Mucosa of stomach (tissue), 1 donor: Measurements from ENCODE around the gene PEF1.

ENCODE experiments used
- H3K27me3 ChIP-seq: one replicate; pipeline ENCODE4 v1.7.0; 2013; ENCODE audit warnings: mild to moderate bottlenecking, low read length; ENCODE audit not compliant: control insufficient read depth, insufficient read depth
- H3K36me3 ChIP-seq: one replicate; pipeline ENCODE4 v1.7.0; 2013; ENCODE audit warnings: low read length; ENCODE audit not compliant: control insufficient read depth, insufficient read depth
- H3K4me1 ChIP-seq: one replicate; pipeline ENCODE4 v1.7.0; 2013; ENCODE audit warnings: mild to moderate bottlenecking, low read length; ENCODE audit not compliant: control insufficient read depth, insufficient read depth
- H3K4me3 ChIP-seq: one replicate; pipeline ENCODE4 v1.7.0; 2013; ENCODE audit warnings: low read length
- H3K9ac ChIP-seq: one replicate; pipeline ENCODE4 v1.7.0; 2013; ENCODE audit warnings: mild to moderate bottlenecking, low read length, moderate library complexity
- H3K9me3 ChIP-seq: one replicate; pipeline ENCODE4 v1.7.0; 2013; ENCODE audit warnings: mild to moderate bottlenecking, low read length, moderate library complexity; ENCODE audit not compliant: control insufficient read depth
- donor health status: Pancreatic carcinoma.

PEF1 gene

GRCh38 chr1:31659889-31660288, 15.2 kb upstream of the PEF1 start:
- Histone ChIP-seq H3K36me3 (no peaks in the 10 kb centered on the region), H3K9me3 (no peaks in the 10 kb centered on the region), H3K27me3 (no peaks in the 10 kb centered on the region), H3K9ac (no peak overlapping the region), H3K4me1 (no peaks in the 10 kb centered on the region), H3K4me3 (no peak overlapping the region)

GRCh38 chr1:31658721-31659120, 14.0 kb upstream of the PEF1 start:
- Histone ChIP-seq H3K27me3 (no peaks in the 10 kb centered on the region), H3K9me3 (no peaks in the 10 kb centered on the region), H3K9ac (no peak overlapping the region), H3K36me3 (no peaks in the 10 kb centered on the region), H3K4me3 (no peak overlapping the region), H3K4me1 (no peaks in the 10 kb centered on the region)

GRCh38 chr1:31657972-31658510, 13.4 kb upstream of the PEF1 start:
- Histone ChIP-seq H3K9me3 (no peaks in the 10 kb centered on the region), H3K4me3 (no peak overlapping the region), H3K4me1 (no peaks in the 10 kb centered on the region), H3K36me3 (no peaks in the 10 kb centered on the region), H3K27me3 (no peaks in the 10 kb centered on the region), H3K9ac (no peak overlapping the region)

GRCh38 chr1:31657020-31657804, 12.5 kb upstream of the PEF1 start:
- H3K9ac ChIP-seq: no peak overlapping the region
- no peaks in the 10 kb centered on the region for H3K27me3 ChIP-seq
- no peaks in the 10 kb centered on the region for H3K9me3 ChIP-seq
- H3K4me1 ChIP-seq: no peaks in the 10 kb centered on the region
- H3K36me3 ChIP-seq: no peaks in the 10 kb centered on the region
- H3K4me3 ChIP-seq: no peak overlapping the region

GRCh38 chr1:31655756-31656155, 11.1 kb upstream of the PEF1 start:
- H3K9me3 ChIP-seq: no peaks in the 10 kb centered on the region
- H3K4me3 ChIP-seq: no peak overlapping the region
- H3K9ac ChIP-seq: no peak overlapping the region
- H3K36me3 ChIP-seq: no peaks in the 10 kb centered on the region
- H3K4me1 ChIP-seq: no peaks in the 10 kb centered on the region
- no peaks in the 10 kb centered on the region for H3K27me3 ChIP-seq

GRCh38 chr1:31655104-31655503, 10.4 kb upstream of the PEF1 start:
- H3K27me3 ChIP-seq: no peaks in the 10 kb centered on the region
- H3K9me3 ChIP-seq: no peaks in the 10 kb centered on the region
- no peaks in the 10 kb centered on the region for H3K36me3 ChIP-seq
- no peak overlapping the region for H3K9ac ChIP-seq
- no peak overlapping the region for H3K4me3 ChIP-seq
- no peaks in the 10 kb centered on the region for H3K4me1 ChIP-seq

- no peaks in the 10 kb centered on the region for H3K9me3 ChIP-seq
- no peak overlapping the region for H3K9ac ChIP-seq
- H3K4me3 ChIP-seq: no peak overlapping the region
- no peaks in the 10 kb centered on the region for H3K27me3 ChIP-seq
- no peaks in the 10 kb centered on the region for H3K4me1 ChIP-seq
- H3K36me3 ChIP-seq: no peaks in the 10 kb centered on the region
Observed at GRCh38 chr1:31654474-31654776, 9.7 kb upstream of the PEF1 start.

- Histone ChIP-seq H3K36me3 (no peaks in the 10 kb centered on the region), H3K4me3 (no peak overlapping the region), H3K27me3 (no peaks in the 10 kb centered on the region), H3K9ac (no peak overlapping the region), H3K4me1 (no peaks in the 10 kb centered on the region), H3K9me3 (no peaks in the 10 kb centered on the region)
Observed at GRCh38 chr1:31653717-31654473, 9.2 kb upstream of the PEF1 start.

GRCh38 chr1:31652891-31653499, 8.3 kb upstream of the PEF1 start:
- H3K9ac ChIP-seq: no peak overlapping the region
- no peak overlapping the region for H3K4me3 ChIP-seq
- no peaks in the 10 kb centered on the region for H3K27me3 ChIP-seq
- H3K36me3 ChIP-seq: no peaks in the 10 kb centered on the region
- H3K9me3 ChIP-seq: no peaks in the 10 kb centered on the region
- H3K4me1 ChIP-seq: no peaks in the 10 kb centered on the region

GRCh38 chr1:31651766-31652165, 7.1 kb upstream of the PEF1 start:
- Histone ChIP-seq H3K4me1 (no peaks in the 10 kb centered on the region), H3K9ac (no peak overlapping the region), H3K27me3 (no peaks in the 10 kb centered on the region), H3K4me3 (no peak overlapping the region), H3K9me3 (no peaks in the 10 kb centered on the region), H3K36me3 (no peaks in the 10 kb centered on the region)

GRCh38 chr1:31651089-31651420, 6.4 kb upstream of the PEF1 start:
- no peaks in the 10 kb centered on the region for H3K9me3 ChIP-seq
- no peak overlapping the region for H3K9ac ChIP-seq
- H3K36me3 ChIP-seq: no peaks in the 10 kb centered on the region
- no peaks in the 10 kb centered on the region for H3K4me1 ChIP-seq
- H3K27me3 ChIP-seq: no peaks in the 10 kb centered on the region
- H3K4me3 ChIP-seq: no peak overlapping the region
